PC-9 (cell line): Measurements from ENCODE around the gene SASH1.

Source experiments
- CTCF ChIP-seq: fragments of 200-600 bp; sonication (generic); conservative IDR thresholded peaks from 2 replicates; pipeline ENCODE4 v1.6.1; 2017; ENCODE audit warnings: mixed run types, antibody characterized with exemption, mild to moderate bottlenecking, moderate library complexity
- EZH2 ChIP-seq: fragments of 200-600 bp; sonication (generic); IDR thresholded peaks from 2 replicates; pipeline ENCODE4 v1.8.0; 2017; ENCODE audit warnings: antibody characterized with exemption, low read depth

GRCh38 chr6:148431840-148432239 is 89.2 kb downstream of the SASH1 start:
- no peak for TF ChIP-seq CTCF
- TF ChIP-seq EZH2 = no peak
